ENCODE results near the gene TMEM9B.
A peak's percentile ranks its signal among the peaks of the same experiment; 100 is the strongest.
"Not testable (repeated sequence)": the region's sequence is repeated elsewhere in the genome, so short reads cannot be mapped to it uniquely, and the experiment has no call there.

TMEM9B gene

DNA sequence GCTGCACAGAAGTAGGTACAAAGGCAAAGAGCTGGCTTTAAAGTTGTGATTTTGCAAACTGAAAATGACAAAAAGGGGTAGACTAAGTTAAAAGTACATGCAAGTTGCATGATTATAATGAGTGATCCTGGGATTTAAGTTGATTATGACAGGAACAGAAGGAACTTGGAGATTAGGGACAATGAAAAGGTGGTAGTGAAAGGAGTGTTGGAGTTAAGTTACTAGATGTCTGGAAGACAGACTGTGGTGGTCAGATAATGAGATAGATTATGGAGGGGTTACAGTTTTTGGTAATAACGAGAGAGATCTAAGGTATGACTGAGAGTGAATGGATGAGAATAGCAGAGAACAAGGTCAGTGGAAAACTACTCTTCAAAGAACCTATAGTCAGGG lies 7.7 kb upstream of the TMEM9B start:
- DNase-seq (ENCODE audit: low read depth): no peak

GRCh38 chr11:8971196-8971923 lies 7.1 kb upstream of the TMEM9B start:
- DNase-seq (ENCODE audit: low read depth): no peak

GRCh38 chr11:8967184-8967583 lies 2.9 kb upstream of the TMEM9B start:
- no peak for DNase-seq (ENCODE audit: low read depth)

DNA sequence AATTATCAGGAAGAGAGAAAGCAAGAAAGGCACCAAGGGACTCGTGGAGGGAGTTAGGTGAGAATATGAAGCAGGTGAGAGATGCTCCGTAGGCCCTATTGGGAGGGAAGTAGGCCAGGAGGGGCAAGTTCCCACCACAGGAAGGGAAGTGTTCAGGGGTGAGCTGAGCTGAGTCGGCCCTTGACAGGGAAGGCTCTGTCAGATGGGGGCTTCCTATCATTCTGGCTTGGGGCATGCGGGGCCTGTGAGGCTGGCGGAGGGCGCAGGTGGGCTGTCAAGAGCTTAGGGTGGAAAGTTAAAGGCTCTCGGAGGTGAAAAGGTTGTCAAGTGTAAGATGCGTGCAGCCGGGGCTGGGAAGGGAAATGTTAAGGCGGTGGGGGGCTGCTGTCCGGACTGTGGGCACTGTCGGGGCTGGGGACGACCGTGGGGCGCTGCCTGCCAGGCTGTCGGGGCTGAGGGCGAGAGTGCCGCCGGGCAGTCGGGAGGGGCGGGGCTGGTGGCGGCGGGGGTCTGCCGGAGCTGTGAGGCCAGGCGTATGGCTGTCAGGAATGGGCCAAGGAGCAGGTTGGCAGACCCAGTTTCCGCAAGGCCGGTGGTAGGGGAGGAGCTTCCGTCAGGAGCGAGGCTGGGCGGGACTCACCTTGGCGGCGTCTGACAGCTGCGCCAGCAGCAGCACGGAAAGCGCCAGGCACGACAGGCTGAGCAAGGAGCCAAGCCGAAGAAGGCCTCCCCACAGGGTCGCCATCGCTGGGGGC lies 496 bp downstream of the TMEM9B start:
- peak; percentile 53 for DNase-seq (ENCODE audit: low read depth)

DNA sequence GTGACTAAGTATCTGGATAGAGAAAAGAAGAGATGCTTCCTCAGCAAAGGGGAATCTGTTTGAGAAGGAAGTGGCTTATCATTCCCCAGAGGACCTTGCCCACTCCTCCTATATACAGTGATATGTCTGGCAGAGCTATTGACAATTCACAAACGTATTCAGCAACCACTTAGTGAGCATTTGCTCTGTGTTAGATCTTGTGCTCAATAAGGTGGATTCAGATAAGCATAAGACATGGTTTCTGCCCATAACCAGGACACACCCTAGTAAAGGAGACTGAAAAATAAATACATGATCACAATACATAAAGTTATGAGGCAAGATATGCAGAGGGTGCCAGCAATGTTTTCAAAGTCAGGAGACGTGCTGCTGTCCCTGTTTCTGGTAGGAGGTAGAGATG lies 1.4 kb downstream of the TMEM9B start:
- no peak for DNase-seq (ENCODE audit: low read depth)

- DNase-seq (ENCODE audit: low read depth): no peak
These were observed 2.8 kb downstream of the TMEM9B start for GRCh38 chr11:8961401-8961800.

DNA sequence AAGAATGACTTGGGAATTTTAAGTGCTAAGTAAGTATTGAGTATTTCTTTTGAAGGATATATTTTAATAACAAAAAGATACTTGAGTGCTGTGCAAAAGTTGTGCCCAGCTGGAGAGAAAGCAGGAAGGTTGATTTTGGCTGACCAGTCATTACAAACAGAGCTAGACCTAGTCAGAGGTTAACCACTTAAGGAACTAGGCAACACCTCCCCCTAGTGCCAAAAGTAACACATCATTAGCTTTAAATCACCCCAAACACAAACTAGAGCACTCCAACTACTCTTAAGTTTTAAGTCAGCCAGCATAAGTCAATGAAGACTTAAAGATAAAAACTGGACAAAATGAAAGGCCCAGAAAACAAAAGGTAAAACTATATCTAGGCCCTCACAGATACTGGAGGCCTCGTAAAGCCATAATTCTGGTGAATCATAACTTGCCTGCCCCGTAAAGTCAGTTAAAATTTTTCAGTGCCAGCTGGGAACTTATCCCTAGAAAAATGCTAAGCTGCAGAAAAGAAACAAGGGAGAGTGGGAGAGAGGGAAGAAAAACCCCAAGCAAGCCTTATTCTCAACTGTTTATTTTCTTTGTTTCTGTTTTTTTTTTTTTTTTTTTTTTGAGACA lies 4.6 kb downstream of the TMEM9B start:
- DNase-seq (ENCODE audit: low read depth): peak; percentile 62

- DNase-seq (ENCODE audit: low read depth): no peak
These were observed 7.4 kb downstream of the TMEM9B start for GRCh38 chr11:8956860-8957259.

- DNase-seq (ENCODE audit: low read depth): no peak
These were observed 15.4 kb downstream of the TMEM9B start for GRCh38 chr11:8948886-8949285.

GRCh38 chr11:8947230-8947943 lies 16.9 kb downstream of the TMEM9B start:
- DNase-seq (ENCODE audit: low read depth): no peak

DNA sequence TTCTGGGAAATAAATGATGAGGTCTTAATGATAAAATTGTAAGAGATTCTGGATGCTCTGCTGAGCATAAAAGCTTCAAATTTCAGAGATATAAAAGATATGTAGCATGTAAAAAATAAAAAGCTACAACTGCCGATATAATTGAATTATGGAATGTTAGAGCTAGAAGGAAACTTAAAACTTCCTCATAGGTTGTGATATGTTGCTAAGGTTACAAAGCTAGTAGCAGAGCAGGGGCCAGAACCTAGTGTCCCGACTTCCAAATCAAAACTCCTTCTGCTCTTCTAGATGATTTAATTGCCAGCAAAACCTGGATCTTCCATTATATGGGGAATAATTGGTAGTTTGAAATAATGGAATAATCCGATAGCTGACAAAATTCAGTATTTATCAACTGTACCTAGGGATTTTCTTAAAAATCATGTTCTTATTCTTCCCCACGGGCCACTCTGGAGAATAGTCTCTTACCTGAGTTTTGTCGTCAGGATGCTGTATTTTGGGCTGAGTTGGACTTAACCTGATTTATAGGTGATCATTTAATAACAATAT lies 21.6 kb downstream of the TMEM9B start, which contains the start of gene ASCL3:
Gene ASCL3, minus strand, starts transcription at position 499 of the 549 bp plus-strand sequence. CDS start 4,855 bp downstream, outside the sequence.
- no peak for DNase-seq (ENCODE audit: low read depth)

- DNase-seq (ENCODE audit: low read depth): no peak
These were observed 22.7 kb downstream of the TMEM9B start for GRCh38 chr11:8941341-8942103.

DNA sequence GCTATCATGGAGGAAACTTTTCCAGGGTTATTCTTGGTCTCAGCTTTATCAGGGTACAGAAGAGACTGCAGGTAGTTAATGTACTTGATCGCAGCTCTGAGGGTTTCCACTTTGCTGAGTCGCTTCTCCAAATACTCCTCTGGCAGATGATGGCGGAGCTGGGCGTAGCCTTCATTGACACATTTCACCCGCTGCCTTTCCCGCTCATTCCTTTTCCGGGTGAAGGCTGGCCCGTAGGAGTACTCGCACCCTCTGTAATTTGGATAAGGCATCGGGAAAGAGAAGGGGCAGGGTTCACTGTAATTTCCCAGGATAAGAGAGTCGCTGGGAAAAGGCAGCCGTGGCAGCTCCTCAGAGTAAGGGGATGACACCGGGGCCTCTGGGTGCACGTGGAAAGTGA lies 26.6 kb downstream of the TMEM9B start:
- no peak for DNase-seq (ENCODE audit: low read depth)

GRCh38 chr11:8937159-8937558 lies 27.1 kb downstream of the TMEM9B start:
- no peak for DNase-seq (ENCODE audit: low read depth)

DNA sequence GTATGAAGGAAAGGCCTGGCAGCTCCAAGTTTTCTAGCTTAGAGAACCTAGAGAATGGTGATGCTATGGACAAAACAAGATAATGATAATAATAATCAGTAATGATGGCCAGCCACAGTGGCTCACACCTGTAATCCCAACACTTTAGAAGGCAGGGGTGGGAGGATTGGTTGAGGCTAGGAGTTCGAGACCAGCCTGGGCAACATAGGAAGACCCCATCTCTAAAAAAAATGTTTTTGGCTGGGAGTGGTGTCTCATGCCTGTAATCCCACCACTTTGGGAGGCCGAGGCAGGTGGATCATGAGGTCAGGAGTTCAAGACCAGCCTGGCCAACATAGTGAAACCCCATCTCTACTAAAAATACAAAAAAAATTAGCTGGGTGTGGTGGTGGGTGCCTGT lies 28.5 kb downstream of the TMEM9B start:
- DNase-seq (ENCODE audit: low read depth): not testable (repeated sequence)

GRCh38 chr11:8934742-8935488 lies 29.3 kb downstream of the TMEM9B start:
- no peak for DNase-seq (ENCODE audit: low read depth)

DNA sequence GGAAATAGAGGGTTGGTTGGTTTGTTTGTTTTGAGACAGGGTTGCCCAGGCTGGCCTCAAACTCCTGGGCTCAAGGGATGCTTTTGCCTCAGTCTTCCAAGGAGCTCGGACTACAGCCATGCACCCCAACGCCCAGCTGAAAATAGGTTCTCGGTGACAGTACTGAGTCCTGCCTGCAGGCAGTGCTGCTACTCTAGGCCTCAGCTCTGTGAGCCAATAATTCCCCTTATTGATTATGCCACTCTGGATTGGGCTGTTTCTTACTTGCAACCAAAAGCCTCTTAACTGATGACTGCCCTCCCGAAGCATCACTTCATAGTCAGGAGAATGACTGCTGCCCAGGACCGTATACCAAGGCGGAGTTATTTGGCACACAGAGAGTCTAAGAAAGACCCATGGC lies 30.3 kb downstream of the TMEM9B start:
- DNase-seq (ENCODE audit: low read depth): no peak

DNA sequence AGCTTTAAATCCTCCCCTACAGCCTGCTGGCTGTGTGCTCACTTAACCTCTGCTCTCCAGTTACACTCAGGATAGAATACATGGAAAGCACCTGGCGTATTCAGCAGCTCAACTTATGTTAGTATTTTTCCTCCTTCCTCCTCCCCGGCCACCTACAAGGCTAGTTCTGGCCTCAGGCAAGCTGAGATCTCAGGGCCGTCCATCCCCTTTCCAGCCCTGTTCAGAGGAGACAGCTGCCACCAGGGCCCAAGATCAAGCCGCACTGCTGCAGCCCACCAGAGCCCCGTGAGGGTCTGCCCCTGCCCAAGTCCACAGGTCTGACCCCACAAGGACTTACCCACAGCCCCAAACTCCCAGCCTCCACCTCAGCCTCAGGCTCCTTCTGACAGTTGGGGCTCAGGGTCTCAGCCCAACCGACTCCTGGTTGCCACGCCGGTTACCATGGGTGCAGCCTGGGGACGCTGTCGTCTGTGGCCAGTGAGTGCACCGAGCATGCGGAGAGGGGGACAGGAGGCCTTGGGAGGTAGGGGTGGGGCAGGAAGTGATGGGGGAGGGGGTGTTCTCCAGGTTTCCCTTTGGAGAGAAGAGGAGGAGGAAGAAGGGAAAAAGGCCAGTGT lies 31.6 kb downstream of the TMEM9B start, which contains the start of gene C11orf16:
Gene C11orf16, minus strand, starts transcription at position 384 of the 617 bp plus-strand sequence. CDS start 639 bp downstream, outside the sequence.
- no peak for DNase-seq (ENCODE audit: low read depth)

GRCh38 chr11:8930456-8931175 lies 33.6 kb downstream of the TMEM9B start:
- no peak for DNase-seq (ENCODE audit: low read depth)
